Activated effector memory CD4-positive, alpha-beta T cell treated with Interleukin-2 at 50 U/mL for 16 hours (primary cell): Measurements from ENCODE around the gene HBG1.

Experiments
- DNase-seq: peaks from one replicate; pipeline ENCODE4 v3.0.0-alpha.2; 2020

HBG1 gene

DNA sequence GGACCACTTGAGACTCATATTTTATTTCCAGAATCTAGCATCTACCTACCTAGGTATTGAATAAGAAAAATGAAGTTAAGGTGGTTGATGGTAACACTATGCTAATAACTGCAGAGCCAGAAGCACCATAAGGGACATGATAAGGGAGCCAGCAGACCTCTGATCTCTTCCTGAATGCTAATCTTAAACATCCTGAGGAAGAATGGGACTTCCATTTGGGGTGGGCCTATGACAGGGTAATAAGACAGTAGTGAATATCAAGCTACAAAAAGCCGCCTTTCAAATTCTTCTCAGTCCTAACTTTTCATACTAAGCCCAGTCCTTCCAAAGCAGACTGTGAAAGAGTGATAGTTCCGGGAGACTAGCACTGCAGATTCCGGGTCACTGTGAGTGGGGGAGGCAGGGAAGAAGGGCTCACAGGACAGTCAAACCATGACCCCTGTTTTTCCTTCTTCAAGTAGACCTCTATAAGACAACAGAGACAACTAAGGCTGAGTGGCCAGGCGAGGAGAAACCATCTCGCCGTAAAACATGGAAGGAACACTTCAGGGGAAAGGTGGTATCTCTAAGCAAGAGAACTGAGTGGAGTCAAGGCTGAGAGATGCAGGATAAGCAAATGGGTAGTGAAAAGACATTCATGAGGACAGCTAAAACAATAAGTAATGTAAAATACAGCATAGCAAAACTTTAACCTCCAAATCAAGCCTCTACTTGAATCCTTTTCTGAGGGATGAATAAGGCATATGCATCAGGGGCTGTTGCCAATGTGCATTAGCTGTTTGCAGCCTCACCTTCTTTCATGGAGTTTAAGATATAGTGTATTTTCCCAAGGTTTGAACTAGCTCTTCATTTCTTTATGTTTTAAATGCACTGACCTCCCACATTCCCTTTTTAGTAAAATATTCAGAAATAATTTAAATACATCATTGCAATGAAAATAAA, 24.8 kb downstream of the HBG1 start:
- DNase-seq, result no peak

DNA sequence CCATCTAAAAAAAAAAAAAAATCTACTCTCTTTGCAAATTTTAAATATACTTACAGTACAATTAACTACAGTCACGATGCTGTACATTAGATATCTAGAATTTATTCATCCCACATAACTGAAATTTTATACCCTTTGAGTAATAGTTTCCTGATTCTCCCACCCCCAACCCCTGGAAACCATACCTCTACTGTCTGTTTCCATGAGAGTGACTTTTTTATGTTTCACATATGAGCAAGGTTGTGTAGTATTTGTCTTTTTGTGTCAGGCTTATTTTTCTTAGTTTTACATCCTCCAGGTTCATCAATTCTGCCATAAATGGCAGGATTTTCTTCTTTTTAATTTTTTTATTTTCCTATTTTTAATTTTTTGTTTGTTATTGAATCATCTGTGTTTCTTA, 26.0 kb downstream of the HBG1 start:
- no peak for DNase-seq

DNA sequence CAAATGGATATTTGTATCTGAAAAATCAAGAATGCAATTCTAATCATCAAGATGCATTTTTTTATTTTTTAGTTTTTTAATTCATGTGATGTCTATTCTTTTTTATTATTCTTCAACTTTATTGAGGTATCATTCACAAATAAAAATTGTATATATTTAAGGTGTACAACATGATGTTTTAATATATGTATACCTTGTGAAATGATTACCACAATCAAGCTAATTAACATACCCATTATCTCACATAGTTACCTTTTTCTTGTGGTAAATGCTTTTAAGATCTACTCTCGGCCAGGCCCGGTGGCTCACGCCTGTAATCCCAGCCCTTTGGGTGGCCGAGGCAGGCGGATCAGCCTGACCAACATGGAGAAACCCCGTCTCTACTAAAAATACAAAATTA, 26.5 kb downstream of the HBG1 start:
- no peak for DNase-seq

DNA sequence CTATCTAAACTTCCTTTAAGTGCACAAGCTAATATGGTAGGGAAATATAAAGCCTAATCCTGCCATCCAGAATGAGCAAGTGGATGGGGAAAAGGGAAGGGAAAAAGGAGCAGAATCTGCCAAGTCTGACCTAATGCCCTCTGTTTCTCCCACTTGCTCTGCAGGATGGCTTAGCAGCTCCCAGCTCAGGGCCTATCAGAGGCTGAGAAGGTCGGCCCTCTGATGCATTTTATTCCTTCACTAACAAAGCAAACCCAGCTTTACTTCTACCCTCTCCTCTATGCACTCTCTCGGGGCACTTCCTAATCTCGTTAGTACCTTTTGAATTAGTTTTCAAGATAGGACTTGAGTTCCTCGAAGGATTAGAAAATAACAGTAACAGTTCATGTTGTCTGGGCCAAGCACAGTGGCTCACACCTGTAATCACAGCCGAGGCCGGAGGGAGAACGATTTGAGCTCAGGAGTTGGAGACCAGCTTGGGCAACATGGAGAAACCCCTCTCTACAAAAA, 39.2 kb downstream of the HBG1 start:
- DNase-seq, result no peak

DNA sequence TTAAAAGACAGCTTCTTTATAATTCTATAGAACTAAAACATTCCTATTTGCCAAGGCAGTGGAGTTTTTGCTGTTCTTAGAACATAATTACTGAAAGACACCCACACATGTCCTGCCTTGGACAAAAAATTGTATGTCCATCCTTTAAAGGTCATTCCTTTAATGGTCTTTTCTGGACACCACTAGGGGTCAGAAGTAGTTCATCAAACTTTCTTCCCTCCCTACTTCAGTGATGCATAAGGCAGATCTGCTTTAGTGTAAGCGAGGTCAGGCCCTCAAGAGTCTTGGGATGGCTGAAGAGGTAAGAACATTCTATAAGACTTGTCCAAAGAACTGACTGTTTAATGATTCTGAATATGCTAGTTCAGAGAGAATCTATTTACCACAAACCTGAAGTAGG, 44.9 kb downstream of the HBG1 start:
- no peak for DNase-seq

DNA sequence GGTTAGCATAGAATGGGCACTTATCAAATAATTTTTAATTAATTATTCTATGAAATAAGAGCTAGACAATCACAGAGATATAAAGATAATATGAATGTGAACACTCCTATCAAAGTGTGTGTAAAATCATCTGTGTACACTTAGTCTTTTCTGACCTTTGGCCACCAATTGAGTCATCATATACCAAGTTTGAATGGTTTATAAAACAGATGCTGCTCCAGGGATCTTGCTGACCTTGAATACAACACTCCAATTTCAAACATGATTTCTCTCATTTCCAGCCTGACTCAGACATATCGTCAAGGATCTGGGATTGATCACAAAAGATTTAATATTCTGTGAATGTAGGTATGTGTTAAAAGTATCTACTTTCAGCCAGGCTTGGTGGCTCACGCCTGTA, 46.3 kb downstream of the HBG1 start:
- no peak for DNase-seq

DNA sequence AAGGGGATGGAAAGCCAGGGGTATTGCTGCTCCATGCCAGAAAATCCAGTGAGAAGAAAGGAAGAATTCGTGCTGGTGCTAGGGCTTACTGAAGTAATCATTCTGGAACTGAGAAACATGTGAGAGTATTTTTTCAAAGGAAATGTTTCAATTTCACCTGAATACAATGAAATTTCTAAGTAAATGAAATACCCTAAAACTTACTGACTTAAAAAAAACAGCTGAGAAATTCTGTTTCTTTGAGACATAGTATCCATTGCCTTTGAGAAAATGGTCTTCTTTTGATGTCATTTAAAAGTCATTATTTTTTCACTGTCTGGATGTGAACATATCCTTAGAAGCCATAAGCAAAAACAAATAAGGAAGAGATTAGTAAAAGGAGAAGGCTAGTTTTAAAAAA, 49.1 kb downstream of the HBG1 start, which contains the start of gene OR51V1:
OR51V1 (minus strand) TSS at position 101 of the 400 bp plus-strand sequence; CDS start at position 101, 0 bp downstream.
- no peak for DNase-seq

DNA sequence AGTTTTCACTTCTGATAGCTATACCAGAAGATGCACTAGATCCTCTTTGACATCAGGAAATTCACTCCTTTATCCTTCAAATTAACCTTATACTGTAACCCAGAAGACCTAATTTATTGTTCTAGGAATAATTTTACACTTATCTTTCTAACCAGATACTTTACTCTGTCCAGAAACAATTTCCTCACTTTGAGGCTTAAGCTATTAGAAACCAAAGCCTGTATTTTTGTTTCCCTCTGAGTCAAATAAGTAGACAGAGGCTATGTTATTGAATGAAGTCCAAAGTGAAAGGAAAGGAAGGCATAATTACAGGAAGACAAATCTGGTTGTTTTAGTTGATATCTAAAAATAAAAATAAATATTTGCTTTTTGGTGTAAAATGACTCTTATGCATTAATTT, 51.4 kb downstream of the HBG1 start:
- DNase-seq, result no peak
